ENCODE measurements around the gene GNAI2.

GRCh38 chr3:50248387-50248786 lies 12.4 kb downstream of the GNAI2 start:
- TF ChIP-seq, protein P1, sequence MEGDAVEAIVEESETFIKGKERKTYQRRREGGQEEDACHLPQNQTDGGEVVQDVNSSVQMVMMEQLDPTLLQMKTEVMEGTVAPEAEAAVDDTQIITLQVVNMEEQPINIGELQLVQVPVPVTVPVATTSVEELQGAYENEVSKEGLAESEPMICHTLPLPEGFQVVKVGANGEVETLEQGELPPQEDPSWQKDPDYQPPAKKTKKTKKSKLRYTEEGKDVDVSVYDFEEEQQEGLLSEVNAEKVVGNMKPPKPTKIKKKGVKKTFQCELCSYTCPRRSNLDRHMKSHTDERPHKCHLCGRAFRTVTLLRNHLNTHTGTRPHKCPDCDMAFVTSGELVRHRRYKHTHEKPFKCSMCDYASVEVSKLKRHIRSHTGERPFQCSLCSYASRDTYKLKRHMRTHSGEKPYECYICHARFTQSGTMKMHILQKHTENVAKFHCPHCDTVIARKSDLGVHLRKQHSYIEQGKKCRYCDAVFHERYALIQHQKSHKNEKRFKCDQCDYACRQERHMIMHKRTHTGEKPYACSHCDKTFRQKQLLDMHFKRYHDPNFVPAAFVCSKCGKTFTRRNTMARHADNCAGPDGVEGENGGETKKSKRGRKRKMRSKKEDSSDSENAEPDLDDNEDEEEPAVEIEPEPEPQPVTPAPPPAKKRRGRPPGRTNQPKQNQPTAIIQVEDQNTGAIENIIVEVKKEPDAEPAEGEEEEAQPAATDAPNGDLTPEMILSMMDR (conservative IDR thresholded peaks at IDR 0.05 in 1 of 2, IDR thresholded peaks at IDR 0.05 in 1 of 2; ENCODE audit: extremely low read depth in 1 of 2, insufficient read depth in 1 of 2, low read depth in 1 of 2, low read length in 2 of 2), result no peak
- TF ChIP-seq EZH2 (IDR thresholded peaks at IDR 0.05; ENCODE audit: borderline replicate concordance, low read length), result no peak

All from mammary epithelial cell (primary cell).